Stimulated activated CD4-positive, alpha-beta T cell treated with anti-CD3 and anti-CD28 coated beads, Interleukin-1b, Interleukin-23, amount 100 ng/mL, for 48 hours (primary cell): ENCODE measurements around the gene AKR7A2.

ENCODE experiments used
- DNase-seq: peaks from one replicate; pipeline ENCODE4 v3.0.0-alpha.2; 2020

Gene AKR7A2

DNA sequence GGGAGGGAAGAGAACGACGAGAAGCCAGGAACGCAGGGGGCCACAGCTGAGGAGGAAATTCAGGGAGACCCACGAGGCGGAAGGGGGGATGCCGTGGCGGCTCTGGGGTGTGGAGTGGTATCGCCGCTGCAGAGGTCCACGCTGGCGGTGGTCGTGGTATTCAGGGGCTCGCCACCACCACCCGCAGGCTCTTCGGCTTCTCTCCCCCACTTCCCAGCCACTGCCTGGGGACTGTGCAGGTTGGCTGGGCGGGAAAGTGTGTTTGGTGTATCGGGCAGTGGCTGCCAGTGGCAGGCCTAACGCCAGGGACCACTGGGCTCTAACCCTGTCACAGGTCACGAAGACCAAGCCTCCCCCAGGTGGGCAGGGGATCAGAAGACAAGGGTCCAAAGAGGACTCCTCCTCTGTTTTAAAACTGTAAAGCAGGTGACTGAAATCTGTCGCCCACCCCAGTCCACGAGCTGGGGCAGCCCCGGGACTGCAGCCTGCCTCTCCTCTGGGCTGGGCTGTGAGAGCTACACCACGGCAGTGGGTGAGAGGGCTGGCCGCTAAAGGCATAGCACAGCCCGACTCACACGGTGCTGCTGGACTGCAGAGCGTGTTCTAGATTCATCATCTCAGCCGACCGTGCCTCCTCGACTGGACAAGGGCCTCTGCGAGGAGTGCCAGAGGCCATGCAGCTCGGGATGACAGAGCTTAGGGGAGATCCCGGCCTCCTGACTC lies 31.1 kb upstream of the AKR7A2 start:
- no peak for DNase-seq

DNA sequence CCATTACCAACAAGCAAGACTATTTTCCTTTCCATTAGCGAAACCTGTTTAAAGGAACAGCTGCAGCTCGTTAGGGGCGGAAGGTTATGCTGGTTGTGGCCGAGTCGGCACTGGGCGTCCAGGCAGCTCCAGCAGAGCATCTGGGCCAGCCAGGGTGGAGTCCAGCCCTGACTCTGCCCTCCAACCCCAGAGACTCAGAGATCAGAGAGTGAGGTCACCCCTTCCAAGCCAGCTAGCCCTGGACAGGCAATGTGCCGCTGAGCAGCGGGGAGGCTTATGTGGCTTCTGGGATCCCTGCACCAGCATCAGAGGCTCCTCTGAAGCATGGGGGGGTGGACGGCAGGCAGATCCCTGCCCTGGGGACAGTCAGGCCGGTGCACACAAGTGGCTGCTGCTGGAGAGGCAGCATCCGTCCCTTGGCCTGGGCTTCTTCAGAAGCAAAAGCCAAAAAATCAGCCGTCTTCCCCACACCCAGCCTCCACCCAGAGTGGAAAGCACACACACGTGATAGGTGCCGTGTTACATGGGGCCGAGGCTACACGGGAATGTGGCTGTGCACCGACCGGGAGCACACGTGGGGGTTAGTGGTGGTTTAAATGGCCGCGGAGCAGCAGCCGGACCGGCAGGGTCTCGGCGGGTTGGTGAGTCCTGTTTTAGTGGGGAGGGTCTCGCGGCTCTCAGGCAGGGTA lies 30.3 kb upstream of the AKR7A2 start:
- DNase-seq: no peak

DNA sequence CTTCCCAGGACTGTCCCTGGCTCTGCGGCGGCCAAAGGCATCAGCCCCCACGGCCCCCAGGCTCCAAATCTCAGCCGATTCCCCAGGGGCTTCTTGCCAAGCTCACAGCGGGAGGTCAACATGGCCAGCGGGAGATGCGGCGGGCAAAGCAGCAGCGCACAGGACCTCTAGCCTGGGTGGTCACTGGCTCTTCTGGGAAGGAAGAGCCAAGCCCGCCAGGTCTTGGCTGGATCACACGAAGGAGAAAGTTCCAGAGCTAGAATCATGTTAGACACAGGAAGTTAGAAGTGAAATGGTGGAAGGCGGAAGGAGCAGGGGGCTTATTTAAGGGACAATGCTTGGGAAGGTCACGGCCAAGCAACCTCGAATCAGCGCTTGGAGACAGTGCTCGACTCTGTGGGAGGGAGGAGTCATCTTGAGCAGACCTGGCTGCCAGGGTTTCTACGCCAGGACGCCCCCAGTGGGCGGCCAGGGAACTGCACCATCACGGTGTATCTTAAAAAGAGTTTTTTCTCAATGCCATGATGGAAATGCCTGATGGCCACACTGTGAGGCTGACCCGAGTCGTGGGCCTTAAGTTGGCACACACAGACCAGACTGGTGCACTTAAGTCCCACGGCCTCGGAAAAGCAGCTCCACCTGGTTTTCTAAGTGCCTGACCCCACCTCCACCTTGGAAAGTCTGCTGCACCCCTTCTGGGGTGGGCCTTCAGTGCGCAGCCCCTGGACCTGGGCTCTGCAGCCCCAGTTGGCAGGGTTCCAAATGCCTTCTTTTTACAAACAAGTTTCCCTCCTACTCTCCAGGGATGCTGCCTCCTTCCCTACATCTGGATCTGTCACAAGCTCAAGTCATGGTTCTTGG lies 29.5 kb upstream of the AKR7A2 start:
- peak; percentile 77 for DNase-seq

DNA sequence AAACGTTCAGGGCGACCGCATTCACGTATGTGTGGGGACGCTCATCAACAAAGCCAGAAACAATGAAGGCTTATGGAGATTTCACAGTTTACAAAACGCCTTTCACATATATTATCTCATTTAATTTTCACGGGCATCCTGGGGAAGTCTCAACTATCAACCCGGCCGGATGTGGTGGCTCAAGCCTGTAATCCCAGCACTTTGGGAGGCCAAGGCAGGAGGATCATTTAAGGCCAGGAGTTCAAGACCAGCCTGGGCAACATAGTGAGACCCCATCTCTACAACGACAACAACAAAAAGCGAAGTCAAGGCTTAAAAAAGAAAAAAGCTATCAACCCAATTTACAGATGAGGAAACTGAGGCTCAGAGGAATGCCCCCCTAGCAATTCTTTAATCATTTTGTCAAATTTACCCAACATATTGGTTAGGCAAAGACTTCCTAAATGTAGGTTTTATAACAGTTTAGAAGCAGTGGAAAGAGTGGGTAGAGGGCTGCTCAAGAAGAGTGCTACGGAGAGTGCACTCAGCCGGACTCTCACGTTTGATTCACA lies 28.5 kb upstream of the AKR7A2 start:
- DNase-seq: no peak

DNA sequence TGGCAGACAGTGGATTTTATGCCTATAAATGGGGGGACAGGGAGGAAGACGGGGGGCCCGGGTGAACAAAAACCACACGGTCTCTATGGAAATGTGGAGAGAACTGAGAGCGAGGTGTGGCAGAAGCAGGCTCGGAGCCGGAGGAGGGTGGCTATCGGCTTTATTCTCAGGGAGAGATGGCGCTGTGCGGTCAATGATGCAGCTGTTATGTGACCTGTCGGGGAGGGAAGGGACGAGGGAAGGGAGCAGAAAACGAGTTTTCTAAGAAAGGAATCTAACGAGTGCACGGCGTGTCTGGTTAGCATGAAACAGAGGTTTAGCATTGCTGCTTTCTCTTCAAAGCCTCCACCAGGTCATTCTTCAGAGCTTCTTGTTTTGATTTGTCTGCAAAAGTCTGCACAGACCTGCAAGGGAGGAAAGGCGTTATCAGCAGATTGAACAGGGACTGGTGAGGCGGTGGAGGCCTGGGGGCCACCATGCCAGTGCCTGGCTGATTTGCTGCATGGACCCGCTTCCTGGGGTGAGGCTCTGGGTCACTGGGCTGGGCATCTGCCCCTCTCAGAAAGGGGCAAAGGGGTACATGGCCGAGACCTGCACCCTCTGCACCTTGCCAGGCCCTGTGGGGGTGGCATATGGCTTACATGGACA lies 27.4 kb upstream of the AKR7A2 start:
- DNase-seq: no peak

DNA sequence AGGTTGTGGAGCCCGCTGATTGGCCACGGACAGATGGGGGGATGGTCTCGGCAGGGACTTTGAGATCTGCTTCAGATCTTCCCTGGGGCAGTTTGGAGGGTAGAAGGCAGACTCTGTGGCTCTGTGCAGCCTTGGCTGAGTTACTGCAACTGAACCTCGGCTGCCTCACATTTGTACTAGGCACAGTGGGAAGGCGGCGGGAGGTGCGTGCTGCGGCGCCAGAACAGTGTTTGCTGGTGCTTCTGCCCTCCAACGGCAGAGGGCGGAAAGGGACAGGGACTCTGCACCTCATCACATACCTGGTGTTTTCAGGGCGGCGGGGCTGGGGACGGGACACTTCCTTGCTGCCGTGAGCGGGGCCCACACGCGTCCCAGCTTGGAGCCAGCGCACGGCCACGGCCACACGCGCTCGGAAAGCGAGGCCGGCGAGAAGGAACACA lies 26.4 kb upstream of the AKR7A2 start:
- no peak for DNase-seq

DNA sequence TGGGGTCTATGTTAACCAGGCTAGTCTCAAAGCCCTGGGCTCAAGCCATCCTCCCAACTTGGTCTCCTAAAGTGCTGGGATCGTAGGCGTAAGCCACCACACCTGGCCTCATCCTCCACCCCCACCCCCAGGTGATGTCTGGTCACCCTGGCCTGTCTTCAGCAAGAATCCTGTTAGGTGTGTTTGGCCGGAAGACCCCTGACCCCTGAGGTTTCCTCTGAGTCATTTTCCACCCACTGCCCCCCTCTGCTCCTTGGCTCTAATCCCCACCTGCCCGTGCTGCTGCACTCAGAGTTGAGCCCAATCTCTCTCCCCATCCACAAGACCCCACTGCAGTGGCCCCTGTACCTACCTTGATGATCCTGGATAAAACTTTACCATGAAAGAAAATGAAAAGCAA lies 25.3 kb upstream of the AKR7A2 start:
- DNase-seq: no peak

DNA sequence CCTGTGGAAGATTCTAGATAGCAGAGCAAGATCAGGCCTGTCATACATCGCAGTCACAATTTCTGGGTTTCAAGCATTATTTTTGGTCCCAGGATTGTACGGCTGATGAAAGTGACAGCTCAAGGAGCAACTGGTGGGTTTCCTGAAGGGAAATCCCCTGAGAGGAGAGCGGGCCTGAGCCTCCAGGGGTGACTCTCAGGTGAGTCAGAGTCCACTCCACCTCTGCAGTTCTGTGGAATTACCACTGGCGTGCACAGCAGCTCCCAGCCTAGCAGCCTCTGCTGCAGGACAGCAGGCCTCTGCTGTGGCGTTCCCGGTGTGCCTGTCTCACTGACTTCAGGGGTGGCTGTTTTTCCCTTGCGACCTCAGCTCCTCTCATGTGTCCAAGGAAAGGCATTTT lies 24.6 kb upstream of the AKR7A2 start:
- DNase-seq: peak; percentile 80

DNA sequence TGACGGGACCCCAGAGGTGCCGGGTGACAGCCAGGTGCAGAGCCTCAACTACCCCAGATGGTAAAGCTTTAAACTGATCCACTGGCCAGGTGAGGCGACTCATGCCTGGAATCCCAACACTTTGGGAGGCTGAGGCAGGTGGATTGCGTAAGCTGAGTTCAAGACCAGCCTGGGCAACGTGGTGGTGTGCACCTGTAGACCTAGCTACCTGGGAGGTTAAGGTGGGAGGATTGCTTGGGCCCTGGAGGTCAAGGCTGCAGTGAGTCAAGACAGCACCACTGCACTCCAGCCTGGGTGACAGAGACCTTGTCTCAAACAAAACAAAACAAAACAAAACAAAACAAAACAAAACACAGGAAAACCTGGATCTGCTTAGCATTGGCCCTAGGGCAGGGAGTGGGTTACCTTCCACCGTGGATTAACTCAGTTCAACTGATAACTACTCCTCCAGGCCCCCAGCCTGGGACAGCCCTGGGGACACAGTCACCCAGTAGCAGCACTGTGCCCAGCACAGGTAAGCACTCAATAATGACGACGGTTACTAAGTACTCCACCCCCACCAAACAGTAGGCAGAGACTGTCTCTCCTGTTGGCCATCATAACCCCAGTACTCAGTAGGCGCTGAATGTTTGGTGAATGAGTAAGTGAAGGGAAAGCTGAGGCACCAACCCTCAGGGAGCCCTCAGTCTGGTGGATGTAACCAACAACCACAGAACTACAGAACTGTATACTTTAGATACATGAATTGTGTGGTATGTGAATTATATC lies 21.8 kb upstream of the AKR7A2 start:
- no peak for DNase-seq

DNA sequence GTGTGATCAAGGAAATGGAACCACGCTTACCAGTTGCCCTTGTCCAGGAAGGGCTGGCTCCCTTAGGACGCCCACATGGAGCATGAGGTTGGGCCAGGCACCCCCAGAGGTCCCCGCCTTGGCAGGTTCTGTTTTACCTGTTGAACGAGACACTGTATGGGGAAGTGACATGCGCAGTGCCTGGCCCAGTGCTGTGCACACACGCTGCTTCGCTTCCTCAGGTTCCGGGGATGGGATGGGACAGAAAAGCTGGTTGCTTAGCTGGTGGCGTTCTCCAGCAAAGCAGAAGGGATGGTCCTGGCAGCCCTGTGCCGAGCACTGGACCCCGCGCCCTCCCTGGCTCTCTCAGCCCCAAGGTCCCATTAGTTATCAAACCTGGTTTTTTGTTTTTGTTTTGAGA lies 20.9 kb upstream of the AKR7A2 start:
- no peak for DNase-seq

DNA sequence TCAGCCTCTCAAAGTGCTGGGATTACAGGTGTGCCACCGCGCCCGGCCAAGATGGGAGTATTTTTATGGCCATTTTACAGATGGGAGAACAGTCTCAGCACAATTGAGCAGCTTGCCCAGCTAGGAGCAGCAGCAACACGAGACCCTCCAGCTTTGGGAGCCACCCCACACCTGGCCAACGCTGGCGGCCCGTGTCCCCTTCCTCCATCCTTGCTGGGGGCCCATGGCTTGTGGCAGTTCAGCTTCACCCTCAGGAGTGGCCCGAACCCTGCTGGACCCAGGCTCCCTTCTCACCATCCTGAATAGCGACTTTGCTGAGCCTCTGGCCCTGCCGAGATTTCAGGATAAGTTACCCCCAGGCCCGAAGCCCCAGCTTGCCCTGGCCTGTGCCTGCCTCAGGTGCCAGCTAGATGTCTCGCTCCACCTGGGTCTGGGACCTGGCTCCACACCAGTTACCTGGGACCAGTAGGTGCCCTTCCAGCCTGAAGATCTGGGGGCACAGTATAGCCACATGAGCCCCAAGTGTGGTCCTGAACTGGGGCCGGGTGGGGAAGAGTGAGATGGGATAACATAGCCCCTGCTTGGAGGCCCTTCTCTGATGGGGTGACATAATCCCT lies 19.4 kb upstream of the AKR7A2 start:
- no peak for DNase-seq

DNA sequence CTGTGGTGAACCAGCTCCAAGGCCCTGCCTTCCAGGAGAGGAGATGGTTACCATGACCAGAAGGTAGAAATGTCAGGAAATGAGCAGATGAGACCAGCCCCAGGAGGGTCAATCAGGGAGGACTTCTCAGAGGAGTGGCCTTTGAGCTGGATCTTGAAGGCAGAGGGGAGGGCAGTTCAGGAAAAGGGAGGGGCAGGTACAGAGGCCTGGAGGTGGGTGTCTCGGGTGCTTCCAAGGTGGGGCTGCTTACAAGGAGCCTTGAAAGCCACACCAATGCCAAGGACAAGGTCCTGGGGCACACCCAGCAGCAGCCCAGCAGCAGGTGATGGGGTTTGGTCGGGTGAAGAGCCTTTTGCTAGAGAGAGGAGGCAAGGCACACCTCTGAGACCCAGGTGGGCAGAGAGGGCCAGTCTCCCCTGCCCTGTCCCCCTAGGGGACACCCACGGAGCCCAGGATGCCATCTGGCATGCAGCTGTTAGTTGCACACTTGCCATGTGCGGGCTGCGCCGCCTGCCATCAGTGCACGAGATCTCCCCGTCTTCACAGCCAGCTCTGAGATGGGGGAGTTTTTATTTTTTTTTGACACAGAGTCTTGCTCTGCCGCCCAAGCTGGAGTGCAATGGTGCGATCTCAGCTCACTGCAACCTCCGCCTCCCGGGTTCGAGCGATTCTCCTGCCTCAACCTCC lies 18.6 kb upstream of the AKR7A2 start:
- DNase-seq: no peak

DNA sequence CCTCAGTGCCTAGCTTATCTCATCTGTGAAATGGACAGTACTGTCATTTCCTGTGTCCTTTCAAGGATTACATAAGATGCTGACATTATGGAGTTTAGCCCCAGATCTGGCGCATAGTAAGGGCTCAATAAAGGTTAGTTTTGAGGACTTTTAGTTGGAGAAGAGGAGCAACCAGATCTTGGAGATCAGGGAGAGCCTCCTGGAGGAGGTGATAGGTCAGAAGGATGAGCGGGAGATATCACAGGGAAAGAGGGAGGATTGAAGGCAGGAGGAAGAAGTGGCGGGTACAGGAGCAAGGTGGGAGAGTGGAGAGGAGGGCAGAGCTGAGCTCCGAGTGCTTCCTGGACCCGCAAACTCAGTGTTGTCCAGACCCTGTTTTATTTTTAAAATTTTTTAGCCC lies 17.7 kb upstream of the AKR7A2 start:
- DNase-seq: no peak

DNA sequence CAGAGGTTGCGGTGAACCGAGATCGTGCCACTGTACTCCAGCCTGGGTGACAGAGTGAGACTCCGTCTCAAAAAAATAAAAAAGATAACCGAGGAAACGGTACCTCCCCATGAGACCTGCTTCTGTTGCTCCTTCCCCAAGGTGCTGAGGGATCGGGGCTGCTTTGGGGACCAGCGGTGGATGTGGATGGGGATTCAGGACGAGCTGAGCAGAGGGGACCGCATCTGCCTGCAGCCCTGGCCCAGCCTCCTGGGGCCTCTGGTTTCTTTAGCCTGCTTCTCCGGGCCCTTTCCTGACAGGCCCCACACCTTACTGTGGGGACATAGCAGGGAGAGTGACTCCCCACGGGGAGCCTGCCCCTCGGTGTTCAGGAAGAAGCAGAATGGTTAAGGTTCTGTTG lies 17.2 kb upstream of the AKR7A2 start:
- no peak for DNase-seq

DNA sequence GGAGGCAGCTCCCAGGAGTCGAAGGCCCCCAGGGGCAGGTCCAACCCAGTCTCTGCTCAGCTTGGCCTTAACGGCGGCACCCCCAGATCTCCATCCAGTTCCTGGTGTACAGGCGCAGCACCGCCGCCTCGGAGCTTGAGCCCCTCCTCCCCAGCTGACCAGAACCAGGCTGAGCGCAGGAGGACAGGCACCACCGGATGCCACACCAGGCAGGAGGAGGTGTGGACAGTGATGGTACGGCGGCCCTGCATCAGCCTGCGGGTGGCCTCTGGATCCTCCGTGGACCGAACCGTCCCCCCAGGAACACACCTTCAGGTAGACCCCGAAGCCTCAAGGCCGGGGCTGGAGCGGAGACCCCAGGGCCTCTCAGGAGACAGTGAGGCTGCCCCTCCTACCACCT lies 16.5 kb upstream of the AKR7A2 start:
- no peak for DNase-seq

DNA sequence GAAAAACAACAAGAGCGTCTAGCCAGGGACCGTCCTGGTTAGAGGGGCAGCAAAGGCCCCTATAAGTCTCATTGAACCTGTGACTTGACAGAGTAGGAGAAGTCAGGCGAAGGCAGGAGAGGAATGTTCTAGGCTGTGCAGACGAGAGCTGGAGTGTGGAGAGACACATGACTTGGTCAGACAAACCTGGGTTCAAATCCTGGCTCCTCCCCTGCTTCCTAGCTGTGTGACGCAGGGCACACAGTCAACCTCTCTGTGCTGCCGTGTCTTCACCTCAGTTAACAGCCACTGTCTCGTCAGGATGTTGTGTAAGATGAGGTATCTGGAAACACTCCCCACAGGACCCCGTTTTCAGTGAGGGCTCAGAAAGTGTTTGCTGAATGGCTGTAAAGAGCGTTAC lies 15.8 kb upstream of the AKR7A2 start:
- no peak for DNase-seq

DNA sequence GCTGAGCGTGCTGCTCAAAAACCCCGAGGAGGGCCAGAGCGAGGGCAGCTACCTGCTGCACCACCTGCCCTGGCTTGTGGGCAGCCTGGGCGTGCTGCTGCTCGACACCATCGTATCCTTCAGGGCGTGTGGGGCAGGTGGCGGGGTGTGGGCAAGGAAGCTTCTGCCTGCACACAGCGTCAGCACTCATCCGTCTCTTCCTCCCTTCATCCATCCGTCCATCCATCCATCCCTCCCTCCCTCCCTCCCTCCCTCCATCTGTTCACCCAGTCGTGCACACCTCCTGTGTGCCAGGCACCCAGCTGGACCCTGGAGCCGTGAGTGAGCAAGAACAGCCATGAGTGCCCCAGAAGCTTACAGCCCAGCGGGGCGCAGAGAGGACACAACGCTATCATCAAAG lies 15.4 kb upstream of the AKR7A2 start:
- DNase-seq: no peak

DNA sequence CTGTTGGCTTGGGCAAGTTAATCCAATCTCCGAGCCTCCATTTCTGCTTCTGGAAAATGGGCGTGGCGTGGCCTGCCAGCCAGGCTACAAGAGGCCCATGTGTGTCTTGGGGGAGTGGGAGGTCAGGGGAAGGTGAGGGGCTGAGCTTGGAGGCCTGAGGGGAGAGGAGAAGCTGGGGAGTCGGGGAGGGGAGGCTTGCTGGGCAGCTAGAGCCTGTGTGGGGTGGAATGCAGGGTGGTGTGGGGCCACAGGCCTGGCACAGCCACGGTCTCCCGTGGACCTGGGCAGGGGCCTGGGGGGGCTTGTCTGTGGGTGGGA lies 14.8 kb upstream of the AKR7A2 start:
- DNase-seq: no peak

DNA sequence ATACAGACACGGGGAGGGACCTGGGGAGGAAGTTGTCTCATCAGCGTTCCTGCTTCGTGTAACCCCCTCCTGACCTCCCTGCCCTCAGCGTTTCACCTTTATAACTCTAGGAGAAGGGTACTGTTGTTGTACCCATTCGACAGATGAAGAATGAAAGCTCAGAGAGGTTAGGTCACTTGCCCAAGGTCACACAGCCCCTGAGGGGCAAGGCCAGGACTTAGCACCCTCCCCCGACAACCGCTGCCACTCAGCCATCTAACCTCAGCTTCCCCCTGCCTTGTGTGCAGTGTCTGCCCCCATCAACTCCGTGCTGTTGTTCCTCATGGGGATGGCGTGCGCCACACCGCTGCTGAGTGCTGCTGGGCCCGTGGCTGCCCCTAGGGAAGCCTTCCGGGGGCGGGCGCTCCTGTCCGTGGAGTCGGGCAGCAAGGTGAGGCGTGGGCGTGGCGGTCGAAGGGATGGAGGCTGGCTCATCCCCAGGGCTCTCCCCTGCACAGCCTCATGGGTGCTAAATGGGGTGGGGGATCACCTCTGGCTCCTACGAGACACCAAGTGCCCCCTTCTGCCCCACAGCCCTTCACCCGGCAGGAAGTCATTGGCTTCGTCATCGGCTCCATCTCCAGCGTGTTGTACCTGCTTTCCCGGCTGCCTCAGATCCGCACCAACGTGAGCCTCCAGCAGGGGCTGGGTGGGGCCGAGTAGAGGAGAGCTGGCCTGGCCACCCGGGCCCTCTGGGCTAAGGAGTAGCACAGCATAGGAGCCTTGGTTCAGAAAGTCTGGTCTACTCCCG lies 14.2 kb upstream of the AKR7A2 start:
- no peak for DNase-seq

DNA sequence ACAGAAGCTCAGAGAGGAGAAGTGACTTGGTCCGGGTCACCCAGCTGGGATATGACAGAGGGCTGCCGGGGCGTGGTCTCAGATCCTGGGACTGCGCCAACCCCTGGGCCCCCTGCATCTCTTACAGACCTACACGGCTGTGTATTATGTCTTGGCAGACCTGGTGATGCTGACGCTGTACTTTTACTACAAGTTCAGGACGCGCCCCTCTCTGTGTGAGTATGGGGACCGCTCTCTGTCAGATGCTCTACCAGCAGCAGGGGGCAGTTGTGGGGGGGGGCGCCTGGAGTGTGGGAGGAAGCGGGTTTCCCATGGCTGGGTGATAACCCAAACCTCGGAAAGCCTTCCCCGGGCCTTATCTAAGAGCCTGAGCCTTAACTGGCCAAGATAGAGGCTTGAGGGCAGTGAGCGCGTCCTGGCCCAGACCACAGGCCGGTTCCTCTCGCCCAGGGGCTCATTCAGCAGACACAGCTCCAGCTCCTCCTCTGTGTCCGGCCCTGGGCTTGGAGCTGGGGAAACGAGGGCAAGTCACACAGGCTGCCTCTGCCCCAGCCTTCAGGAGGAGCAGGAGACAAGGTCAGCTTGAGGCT lies 13.5 kb upstream of the AKR7A2 start:
- no peak for DNase-seq
